Gastroesophageal sphincter (tissue), 4 donors: ENCODE results near the gene GIMAP8. TPM values are rescaled to one million over a fixed set of nuclear protein-coding genes. Genes with fewer than 3 reads are reported as not detected.

Source experiments
- ATAC-seq: fragments of 150-250 bp; one replicate; pipeline ENCODE4 v1.9.1; 2016; ENCODE audit warnings: mild to moderate bottlenecking, moderate library complexity
- H3K27ac ChIP-seq, 4 donors: fragments of 200-600 bp; sonication (generic) in 3 of 4; 1 replicate in 3 of 4; 2 replicates in 1 of 4; pipeline ENCODE4 v1.5.1; 2016 to 2019
- H3K27me3 ChIP-seq: fragments of 200-600 bp; sonication (generic); one replicate; pipeline ENCODE4 v1.5.1; 2019
- H3K36me3 ChIP-seq, 2 donors: fragments of 200-600 bp; sonication (generic); one replicate each; pipeline ENCODE4 v1.5.1; 2019; ENCODE audit warnings: control low read depth in 1 of 2
- H3K4me1 ChIP-seq, 3 donors: fragments of 200-600 bp; sonication (generic); 1 replicate in 2 of 3; 2 replicates in 1 of 3; pipeline ENCODE4 v1.5.1; 2016 to 2019; ENCODE audit warnings: control low read depth in 2 of 3
- H3K4me3 ChIP-seq, 2 donors: fragments of 200-600 bp; sonication (generic); one replicate each; pipeline ENCODE4 v1.5.1; 2019; ENCODE audit warnings: mild to moderate bottlenecking in 1 of 2, moderate library complexity in 1 of 2
- H3K9me3 ChIP-seq, 3 donors: fragments of 200-600 bp; sonication (generic); one replicate each; pipeline ENCODE4 v1.5.1; 2017 to 2019; ENCODE audit warnings: control low read depth in 2 of 3
- CTCF ChIP-seq, 4 experiments: fragments of 200-600 bp in 2 of 4; fragments of 450-650 bp in 2 of 4; sonication (generic) in 1 of 4; IDR thresholded peaks; one replicate each; pipeline ENCODE4 v1.5.1; 2017 to 2019; ENCODE audit warnings: antibody characterized with exemption in 4 of 4, mild to moderate bottlenecking in 2 of 4, moderate library complexity in 2 of 4
- EP300 ChIP-seq: sonication (generic); formaldehyde crosslinking; IDR thresholded peaks from one replicate; pipeline ENCODE4 v1.6.1; 2017; ENCODE audit warnings: antibody characterized with exemption, mild to moderate bottlenecking
- POLR2A ChIP-seq, 2 donors: fragments of 450-650 bp; IDR thresholded peaks; one replicate each; pipeline ENCODE4 v1.6.1; 2017; ENCODE audit warnings: antibody characterized with exemption in 2 of 2, mild to moderate bottlenecking in 2 of 2, moderate library complexity in 1 of 2
- POLR2AphosphoS5 ChIP-seq: sonication (generic); formaldehyde crosslinking; IDR thresholded peaks from one replicate; pipeline ENCODE4 v1.6.1; 2017; ENCODE audit warnings: antibody characterized with exemption
- WGBS, 2 donors: methylation state at CpG; one replicate each; pipeline ENCODE4 v1.1.5; 2018; ENCODE audit warnings: low coverage in 1 of 2; 5-methylcytosine and 5-hydroxymethylcytosine counted together
- total RNA-seq, 4 donors: library from RNA; depleted of rRNA; stranded (reverse); fragments of >200 nt; gene quantifications; one replicate each; pipeline ENCODE4 v1.1.0, GENCODE V29; 2016

Gene GIMAP8
- total RNA-seq, 4 donors from 2014 or later: 6.1 to 19.1 (median 12.5) TPM

- H3K4me1 ChIP-seq: no peaks in the 10 kb centered on the region
- no peak overlapping the region for H3K27ac ChIP-seq
- ATAC-seq: no peak
- 63 to 76% methylated on average over 2 of the region's 2 CpGs for WGBS, 2 donors
- H3K36me3 ChIP-seq: no peaks in the 10 kb centered on the region
- no peak overlapping the region for H3K4me3 ChIP-seq
- peaks cover 13% of the 10 kb centered on the region for H3K27me3 ChIP-seq
- TF ChIP-seq POLR2AphosphoS5 (no peak), EP300 (no peak), POLR2A (IDR thresholded peaks at IDR 0.05) (no peak), CTCF (IDR thresholded peaks at IDR 0.05) (no peak)
- peaks cover 0 to 24% (median 0%) of the 10 kb centered on the region in 3 donors for H3K9me3 ChIP-seq
These were observed 10.5 kb upstream of the GIMAP8 start for GRCh38 chr7:150439967-150440366.

- H3K4me1 ChIP-seq: no peaks in the 10 kb centered on the region
- peaks cover 0 to 24% (median 0%) of the 10 kb centered on the region in 3 donors for H3K9me3 ChIP-seq
- ATAC-seq: no peak
- no peaks in the 10 kb centered on the region for H3K36me3 ChIP-seq
- H3K4me3 ChIP-seq: no peak overlapping the region
- TF ChIP-seq POLR2A (IDR thresholded peaks at IDR 0.05) (no peak), EP300 (no peak), CTCF (IDR thresholded peaks at IDR 0.05) (no peak), POLR2AphosphoS5 (no peak)
- no peak overlapping the region for H3K27ac ChIP-seq
- peaks cover 13% of the 10 kb centered on the region for H3K27me3 ChIP-seq
These were observed 8.9 kb upstream of the GIMAP8 start for GRCh38 chr7:150441524-150441923.

GRCh38 chr7:150442811-150443210, 7.6 kb upstream of the GIMAP8 start:
- Histone ChIP-seq H3K27ac (no peak overlapping the region), H3K4me3 (no peak overlapping the region), H3K9me3 (peaks cover 0 to 24% (median 0%) of the 10 kb centered on the region in 3 donors), H3K4me1 (no peaks in the 10 kb centered on the region), H3K36me3 (no peaks in the 10 kb centered on the region), H3K27me3 (peaks cover 13% of the 10 kb centered on the region)
- no peak for TF ChIP-seq CTCF (IDR thresholded peaks at IDR 0.05)
- no peak for TF ChIP-seq EP300
- TF ChIP-seq POLR2AphosphoS5: no peak
- TF ChIP-seq POLR2A (IDR thresholded peaks at IDR 0.05): no peak
- 100% methylated on average over 1 of the region's 20 CpGs; no CpG with 5 or more reads in 1 of the 2 donors for WGBS, 2 donors
- ATAC-seq: no peak

- TF ChIP-seq EP300: no peak
- TF ChIP-seq CTCF (IDR thresholded peaks at IDR 0.05): no peak
- TF ChIP-seq POLR2A (IDR thresholded peaks at IDR 0.05): no peak
- TF ChIP-seq POLR2AphosphoS5: no peak
- WGBS, 2 donors: 70 to 100% methylated on average over 2 to 4 of the region's 18 CpGs
- no peak for ATAC-seq
These were observed 6.5 kb upstream of the GIMAP8 start for GRCh38 chr7:150443793-150444540.

More at GRCh38 chr7:150443793-150444540, 6.5 kb upstream of the GIMAP8 start:
- H3K36me3 ChIP-seq: no peaks in the 10 kb centered on the region
- peaks cover 13% of the 10 kb centered on the region for H3K27me3 ChIP-seq
- no peak overlapping the region for H3K27ac ChIP-seq
- H3K4me3 ChIP-seq: no peak overlapping the region
- H3K4me1 ChIP-seq: peaks cover 0 to 2% (median 0%) of the 10 kb centered on the region in 3 donors
- H3K9me3 ChIP-seq: peaks cover 0 to 24% (median 0%) of the 10 kb centered on the region in 3 donors
